Epithelial cell of proximal tubule (primary cell): ENCODE measurements around the gene ARSI. TPM values are rescaled to one million over a fixed set of nuclear protein-coding genes. Genes with fewer than 3 reads are reported as not detected.
A peak's percentile ranks its signal among the peaks of the same experiment; 100 is the strongest.

Experiments
- DNase-seq: peaks from one replicate; pipeline ENCODE4 v3.0.0-alpha.2; 2011; ENCODE audit warnings: low read depth
- H3K4me3 ChIP-seq: 2 replicates; pipeline ENCODE4 v1.5.1; 2011; ENCODE audit warnings: low read depth, mild to moderate bottlenecking, low read length
- CTCF ChIP-seq: conservative IDR thresholded peaks from 2 replicates; pipeline ENCODE4 v1.5.1; 2012; ENCODE audit warnings: low read depth, mild to moderate bottlenecking, low read length
- total RNA-seq: library from RNA; depleted of rRNA; stranded (reverse); fragments of >200 nt; gene quantifications from 2 replicates; pipeline ENCODE4 v1.2.3, GENCODE V29; 2015

Gene ARSI
- total RNA-seq, 1 donor from 2014 or later = 5.7 TPM

GRCh38 chr5:150327139-150327538 lies 24.4 kb upstream of the ARSI start:
- H3K4me3 ChIP-seq = no peak overlapping the region
- DNase-seq = no peak
- TF ChIP-seq CTCF = no peak

GRCh38 chr5:150326707-150327106 lies 24.0 kb upstream of the ARSI start:
- H3K4me3 ChIP-seq = no peak overlapping the region
- DNase-seq = no peak
- TF ChIP-seq CTCF = no peak

- no peak overlapping the region for H3K4me3 ChIP-seq
- no peak for TF ChIP-seq CTCF
- no peak for DNase-seq
These were observed 22.7 kb upstream of the ARSI start for GRCh38 chr5:150325426-150325825.

- DNase-seq = no peak
- TF ChIP-seq CTCF = no peak
- no peak overlapping the region for H3K4me3 ChIP-seq
These were observed 21.1 kb upstream of the ARSI start for GRCh38 chr5:150323819-150324218.

GRCh38 chr5:150323092-150323491 lies 20.4 kb upstream of the ARSI start:
- H3K4me3 ChIP-seq = no peak overlapping the region
- no peak for TF ChIP-seq CTCF

GRCh38 chr5:150322202-150322601 lies 19.5 kb upstream of the ARSI start:
- no peak for TF ChIP-seq CTCF
- no peak overlapping the region for H3K4me3 ChIP-seq
- DNase-seq = peak; percentile 65

More at GRCh38 chr5:150323092-150323491, 20.4 kb upstream of the ARSI start:
- no peak for DNase-seq

- H3K4me3 ChIP-seq = no peak overlapping the region
- TF ChIP-seq CTCF = no peak
- DNase-seq = peak; percentile 42
These were observed 19.1 kb upstream of the ARSI start for GRCh38 chr5:150321784-150322183.
